Measurements from ENCODE around the gene PPP1R2.
"Not testable (repeated sequence)": the region's sequence is repeated elsewhere in the genome, so short reads cannot be mapped to it uniquely, and the experiment has no call there.

The PPP1R2 gene

GRCh38 chr3:195532834-195533233 is 10.3 kb downstream of the PPP1R2 start:
- DNase-seq = no peak

DNA sequence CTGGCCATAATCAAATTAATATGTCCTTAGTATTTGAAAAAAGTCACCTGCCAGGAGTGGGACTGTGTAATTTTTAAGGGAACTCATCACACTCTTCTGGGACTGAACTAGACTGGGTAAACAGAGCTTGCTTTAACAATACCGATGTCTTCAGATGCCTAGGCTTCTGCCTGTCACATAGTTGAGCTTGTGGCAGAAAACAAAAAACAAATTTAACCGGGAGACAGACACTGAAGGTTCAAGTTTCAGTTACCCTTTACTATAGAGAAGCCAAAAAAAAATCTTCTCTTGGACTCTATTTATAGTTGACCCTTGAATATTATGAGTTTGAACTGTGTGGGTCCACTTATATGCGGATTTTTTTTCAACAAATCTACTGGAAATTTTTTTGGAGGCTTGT is 10.8 kb downstream of the PPP1R2 start:
- no peak for DNase-seq

DNA sequence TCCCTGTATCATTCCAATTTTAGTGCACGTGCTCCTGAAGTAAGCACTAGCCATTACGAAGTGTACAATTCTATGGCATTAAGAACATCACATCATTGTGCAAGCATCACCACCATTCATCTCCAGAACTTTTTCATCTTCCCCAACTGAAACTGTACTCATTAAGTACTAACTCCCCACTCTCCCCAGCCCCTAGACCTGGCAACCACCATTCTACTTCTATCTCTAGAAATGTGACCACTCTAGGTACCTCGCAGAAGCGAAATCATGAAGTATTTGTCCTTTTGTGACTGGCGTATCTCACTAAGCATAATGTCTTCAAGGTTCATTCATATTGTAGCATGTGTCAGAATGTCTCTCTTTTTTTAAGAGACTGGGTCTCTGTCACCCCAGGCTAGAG is 11.4 kb downstream of the PPP1R2 start:
- DNase-seq = no peak

DNA sequence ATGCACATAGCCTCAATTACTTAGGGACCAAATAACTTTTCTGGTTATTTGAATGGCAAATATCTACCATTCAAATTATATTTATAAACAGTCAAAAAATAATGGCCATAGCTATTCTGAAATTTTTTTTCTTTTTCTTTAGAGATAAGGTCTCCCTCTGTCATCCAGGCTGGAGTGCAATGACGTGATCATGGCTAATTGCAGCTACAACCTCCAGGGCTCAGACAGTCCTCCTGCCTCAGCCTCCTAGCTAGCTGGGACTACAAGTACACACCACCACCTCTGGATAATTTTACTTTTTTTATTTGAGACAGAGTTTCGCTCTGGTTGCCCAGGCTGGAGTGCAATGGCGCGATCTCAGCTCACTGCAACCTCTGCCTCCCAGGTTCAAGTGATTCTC is 16.6 kb downstream of the PPP1R2 start:
- no peak for DNase-seq

- DNase-seq = no peak
These were observed 18.8 kb downstream of the PPP1R2 start for GRCh38 chr3:195524171-195524896.

DNA sequence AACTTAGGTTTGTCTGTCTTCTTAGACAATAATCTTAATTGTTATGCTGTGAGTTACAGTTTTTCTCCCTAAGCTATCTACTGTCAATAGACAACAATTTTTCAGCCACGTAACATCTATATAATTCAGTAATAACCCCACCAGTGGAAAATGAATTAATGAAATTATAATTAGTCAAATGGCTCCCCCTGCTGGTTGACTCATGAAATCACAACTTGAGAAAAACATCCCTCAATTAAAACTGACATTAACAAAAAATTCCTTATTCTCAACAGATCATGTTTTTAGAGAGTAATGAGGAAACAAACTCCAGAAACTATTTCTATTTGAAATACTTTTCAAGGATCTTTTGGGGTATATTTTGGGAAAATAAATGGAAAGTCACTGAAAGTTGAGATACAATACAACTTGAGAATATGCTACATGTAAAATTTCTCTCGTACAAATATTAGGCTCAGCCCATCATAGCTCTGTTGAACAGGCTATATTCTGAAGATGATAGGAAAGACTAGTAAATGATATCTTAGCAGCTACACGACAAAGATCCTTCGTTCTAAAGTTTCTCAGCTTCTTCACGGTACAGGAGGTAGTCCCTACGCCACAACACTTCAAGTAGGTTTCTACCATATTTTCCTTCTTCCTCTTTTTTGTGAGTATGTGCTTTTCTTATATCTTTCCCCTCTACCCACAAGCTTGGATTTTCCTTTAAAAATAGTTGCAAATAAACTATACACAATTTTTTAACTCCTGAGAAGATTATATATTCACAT is 20.7 kb downstream of the PPP1R2 start:
- DNase-seq = peak; percentile 66

DNA sequence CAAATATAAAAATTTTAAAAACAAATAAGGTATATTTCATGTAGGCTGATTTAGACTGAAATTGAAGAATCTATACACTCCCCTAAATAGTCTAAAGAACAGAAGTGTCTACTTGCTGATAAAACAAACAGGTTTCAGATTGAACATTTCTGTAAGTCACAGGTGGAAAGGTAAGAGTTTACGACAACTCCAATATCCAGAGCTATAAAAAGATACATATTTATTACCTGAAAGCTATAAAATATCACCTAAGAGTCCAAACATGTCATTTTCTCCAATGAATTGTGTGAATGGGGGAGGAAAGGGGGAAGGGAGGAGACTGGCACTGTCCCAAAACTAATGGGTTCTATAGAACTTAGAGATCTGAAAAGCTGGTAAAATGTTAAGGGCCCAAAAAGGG is 26.1 kb downstream of the PPP1R2 start:
- no peak for DNase-seq

DNA sequence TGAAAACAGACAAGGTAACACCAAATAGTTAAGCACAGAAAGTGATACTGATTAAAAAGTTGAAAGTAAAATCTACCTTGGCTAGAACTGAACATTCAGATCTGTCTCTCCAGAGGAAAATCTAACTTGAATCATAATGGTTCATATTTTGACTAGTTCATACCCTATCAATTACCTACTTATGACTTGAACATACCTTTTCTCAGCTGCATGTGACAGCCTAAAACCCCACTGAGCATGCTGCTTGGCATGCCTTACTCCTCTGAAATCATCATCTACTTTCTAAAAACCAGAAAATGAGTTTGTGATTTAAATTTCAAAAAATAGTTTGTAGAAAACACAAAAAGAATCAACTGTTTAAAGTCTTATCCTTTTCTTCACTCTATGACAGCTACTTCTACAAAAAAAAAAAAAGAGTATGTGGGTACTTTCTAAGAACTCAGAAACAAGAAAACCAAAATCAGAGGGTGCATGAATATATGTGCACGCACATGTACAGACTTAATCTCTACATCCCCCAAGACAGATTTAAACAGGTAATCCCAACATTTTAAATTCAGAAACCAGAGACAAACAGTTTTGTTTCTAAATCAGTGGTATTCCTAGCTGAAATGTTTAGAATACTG is 28.4 kb downstream of the PPP1R2 start:
- DNase-seq = not testable (repeated sequence)

DNA sequence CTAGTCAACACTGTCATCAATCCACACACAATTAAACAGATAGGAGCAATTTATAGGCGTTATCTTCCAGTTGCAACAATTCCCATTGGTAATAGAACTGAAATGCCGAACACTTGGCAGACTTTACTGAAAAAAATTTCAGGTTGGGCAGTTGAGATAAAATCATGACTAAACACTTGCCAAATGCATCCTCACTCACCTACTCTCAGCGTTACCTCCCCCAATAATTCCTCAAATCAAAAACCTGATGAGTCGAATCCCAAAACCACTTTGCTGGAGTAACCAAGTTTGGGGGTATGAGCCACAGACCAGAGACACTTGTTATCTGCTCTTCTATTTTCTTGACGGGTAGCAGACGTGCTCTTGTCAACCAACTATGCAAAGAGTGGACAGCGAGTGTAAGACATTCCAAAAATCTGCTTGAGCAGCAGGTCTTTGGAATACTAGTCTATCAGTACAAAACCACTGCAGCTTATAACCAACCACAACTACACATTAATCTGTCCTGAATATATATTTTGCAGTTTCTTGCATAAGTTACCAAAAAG is 30.3 kb downstream of the PPP1R2 start:
- DNase-seq = no peak

DNA sequence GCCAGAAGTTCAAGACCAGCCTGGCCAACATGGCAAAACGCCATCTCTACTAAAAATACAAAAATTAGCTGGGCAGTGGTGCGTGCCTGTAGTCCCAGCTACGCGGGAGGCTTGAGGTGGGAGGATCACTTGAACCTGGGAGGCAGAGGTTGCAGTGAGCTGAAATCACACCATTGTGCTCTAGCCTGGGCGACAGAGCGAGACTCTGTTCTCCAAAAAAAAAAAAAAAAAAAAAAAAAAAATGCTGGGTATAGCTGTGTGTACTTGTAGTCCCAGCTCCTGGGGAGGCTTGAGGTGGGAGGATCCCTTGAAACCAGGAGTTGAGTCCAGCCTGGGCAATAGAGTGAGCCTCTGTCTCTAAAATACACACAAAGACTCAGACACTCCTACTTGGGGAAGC is 32.0 kb downstream of the PPP1R2 start:
- DNase-seq = no peak

GRCh38 chr3:195508185-195508584 is 34.9 kb downstream of the PPP1R2 start:
- DNase-seq = no peak

DNA sequence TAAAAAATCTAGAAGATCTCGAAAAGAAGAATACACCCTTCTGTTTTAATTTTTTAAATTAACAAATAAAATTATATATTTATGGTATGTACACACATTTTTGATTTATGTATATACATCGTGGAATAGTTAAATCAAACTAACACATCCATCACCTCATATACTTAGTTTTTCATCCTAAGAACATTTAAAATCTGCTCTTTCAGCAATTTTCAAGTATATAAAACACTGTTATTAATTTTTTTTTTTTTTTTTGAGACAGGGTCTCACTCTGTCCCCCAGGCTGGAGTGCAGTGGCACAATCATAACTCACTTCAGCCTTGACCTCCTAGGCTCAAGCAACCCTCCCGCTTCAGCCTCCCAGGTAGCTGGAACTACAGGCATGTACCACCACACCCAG is 67.5 kb downstream of the PPP1R2 start:
- DNase-seq = no peak

DNA sequence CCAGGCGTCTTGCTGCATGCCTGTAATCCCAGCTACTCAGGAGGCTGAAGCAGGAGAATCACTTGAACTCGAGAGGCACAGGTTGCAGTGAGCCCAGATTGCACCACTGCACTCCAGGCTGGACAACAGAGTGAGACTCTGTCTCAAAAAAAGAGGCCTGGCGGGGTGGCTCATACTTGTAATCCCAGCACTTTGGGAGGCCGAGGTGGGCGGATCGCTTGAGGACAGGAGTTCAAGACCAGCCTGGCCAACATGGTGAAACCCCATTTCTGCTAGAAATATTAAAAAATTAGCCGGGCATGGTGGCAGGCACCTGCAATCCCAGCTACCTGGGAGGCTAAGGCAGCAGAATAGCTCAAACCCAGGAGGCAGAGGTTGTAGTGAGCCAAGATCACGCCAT is 68.0 kb downstream of the PPP1R2 start:
- not testable (repeated sequence) for DNase-seq

GRCh38 chr3:195468841-195469240 is 74.3 kb downstream of the PPP1R2 start:
- DNase-seq = no peak

DNA sequence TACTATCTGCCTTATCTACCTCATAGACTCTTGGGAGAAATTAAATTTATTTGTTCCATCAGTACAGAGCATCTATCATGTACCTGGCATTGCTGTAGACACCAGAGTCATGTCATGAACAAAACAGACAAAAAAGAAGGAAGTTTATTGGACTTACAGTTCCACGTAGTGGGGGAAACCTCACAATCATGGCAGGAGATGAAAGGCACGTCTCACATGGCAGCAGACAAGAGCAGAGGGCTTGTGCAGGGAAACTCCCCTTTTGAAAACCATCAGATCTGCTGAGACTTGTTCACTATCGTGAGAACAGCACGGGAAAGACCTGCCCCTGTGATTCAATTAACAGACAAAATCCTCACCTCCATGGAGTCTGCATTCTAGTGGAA is 74.7 kb downstream of the PPP1R2 start:
- no peak for DNase-seq

DNA sequence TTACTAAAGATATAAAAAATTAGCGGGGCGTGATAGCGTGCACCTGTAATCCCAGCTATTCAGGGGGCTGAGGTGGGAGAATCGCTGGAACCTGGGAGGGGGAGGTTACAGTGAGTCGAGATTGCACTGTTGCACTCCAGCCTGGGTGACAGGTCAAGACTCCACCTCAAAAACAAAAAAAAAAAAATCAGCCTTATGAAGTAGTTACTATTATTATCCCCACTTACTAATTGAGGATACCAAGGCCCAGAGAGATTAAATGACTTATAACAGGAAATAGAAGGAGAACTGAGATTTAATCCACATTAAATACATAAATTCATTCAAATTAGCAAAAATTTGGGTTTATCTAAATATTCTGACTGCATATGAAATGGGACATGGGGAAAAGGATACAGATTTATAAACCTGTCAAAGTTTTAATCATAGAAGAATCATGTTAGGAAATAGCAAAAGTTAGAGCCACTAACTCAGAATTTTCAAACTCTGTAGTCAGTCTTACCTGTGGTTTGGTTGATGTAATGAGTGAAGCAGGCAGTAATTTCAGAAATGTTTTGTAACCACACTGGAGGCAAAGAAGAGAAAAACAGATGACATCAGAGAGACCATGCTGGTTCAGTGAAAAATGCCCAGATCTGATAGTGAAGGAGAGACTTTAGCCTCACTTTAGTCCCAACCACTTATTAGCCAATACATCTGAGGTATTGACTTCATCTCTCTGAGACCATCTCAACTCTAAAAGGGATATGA is 75.3 kb downstream of the PPP1R2 start:
- no peak for DNase-seq

DNA sequence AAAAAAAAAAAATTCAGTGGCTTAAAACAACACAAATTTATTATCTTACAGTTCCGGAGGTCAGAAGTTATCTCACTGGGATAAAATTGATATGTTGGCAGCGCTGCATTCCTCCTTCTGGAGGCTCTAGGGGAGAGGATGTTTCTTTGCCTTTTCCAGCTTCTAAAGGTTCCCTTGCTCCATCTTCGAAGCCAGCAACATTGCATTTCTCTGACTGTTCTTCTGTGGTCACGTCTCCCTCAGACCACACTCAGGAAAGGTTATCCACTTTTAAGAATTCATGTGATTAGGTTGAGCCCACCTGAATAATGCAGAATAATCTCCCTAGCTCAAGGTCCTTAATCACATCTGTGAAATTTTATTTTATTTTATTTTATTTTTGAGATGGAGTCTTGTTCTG is 76.9 kb downstream of the PPP1R2 start:
- DNase-seq = no peak

Data from CD4-positive, alpha-beta T cell treated with Interleukin-21 for 1 hour (primary cell).